GM21717 (cell line): ENCODE results near the gene RNF212.
"Not testable (repeated sequence)": the region's sequence is repeated elsewhere in the genome, so short reads cannot be mapped to it uniquely, and the experiment has no call there.

Source experiments
- ATAC-seq: cut with Tn5 transposase; IDR thresholded peaks from one replicate; pipeline ENCODE4 v1.9.1; 2021; ENCODE audit warnings: mild to moderate bottlenecking, moderate library complexity; ENCODE audit not compliant: unreplicated experiment

The RNF212 gene

DNA sequence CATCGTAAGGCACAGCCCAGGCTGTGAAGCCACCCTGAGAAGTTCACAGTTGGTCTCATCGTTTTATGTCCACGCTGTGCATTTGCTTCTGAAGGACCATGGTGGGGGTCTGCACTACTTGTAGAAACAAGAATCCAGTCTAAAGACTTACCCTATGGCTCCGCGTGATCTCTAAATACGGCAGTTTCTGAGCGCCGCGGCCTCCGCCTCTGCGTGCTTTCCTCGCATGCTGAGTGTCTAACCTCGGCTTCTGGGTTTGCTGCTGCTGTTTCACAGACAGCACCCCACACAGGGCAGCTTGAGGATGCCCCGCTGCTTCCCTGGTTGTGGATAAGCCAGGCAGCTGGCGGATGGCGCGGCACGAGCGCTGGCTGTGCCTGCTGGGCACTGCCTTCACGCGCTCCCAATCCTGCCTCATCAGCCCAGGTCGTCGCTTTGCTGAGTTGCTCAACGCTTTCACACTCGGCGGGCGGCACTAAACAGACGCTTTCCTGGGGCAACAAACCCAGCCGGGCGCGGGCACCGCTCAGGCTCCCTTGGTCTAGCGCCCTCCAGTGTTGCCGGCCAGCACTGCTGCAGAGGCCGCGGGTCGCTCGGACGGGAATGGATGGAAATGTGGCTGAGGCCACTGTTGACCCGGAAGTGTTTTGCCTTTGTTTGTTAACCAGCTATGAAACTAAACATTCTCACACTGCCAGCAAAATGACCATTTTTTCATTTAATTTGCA is 62.7 kb downstream of the RNF212 start:
- ATAC-seq = no peak

DNA sequence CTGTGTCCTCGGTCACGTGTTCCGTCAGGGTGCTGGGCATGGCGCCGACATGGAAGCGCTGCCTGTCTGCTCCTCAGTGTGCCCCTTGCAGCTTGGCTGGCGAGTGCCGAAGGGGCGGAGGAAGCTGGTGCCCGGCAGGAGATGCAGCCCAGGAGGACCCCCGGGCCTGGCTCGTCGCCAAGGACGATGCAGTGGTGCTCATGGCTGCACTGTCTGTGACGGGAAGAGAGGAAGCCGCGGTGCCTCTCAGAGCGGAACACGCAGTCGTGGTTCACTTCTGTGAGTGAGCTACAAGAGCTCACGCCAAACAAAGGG is 63.8 kb downstream of the RNF212 start:
- no peak for ATAC-seq

DNA sequence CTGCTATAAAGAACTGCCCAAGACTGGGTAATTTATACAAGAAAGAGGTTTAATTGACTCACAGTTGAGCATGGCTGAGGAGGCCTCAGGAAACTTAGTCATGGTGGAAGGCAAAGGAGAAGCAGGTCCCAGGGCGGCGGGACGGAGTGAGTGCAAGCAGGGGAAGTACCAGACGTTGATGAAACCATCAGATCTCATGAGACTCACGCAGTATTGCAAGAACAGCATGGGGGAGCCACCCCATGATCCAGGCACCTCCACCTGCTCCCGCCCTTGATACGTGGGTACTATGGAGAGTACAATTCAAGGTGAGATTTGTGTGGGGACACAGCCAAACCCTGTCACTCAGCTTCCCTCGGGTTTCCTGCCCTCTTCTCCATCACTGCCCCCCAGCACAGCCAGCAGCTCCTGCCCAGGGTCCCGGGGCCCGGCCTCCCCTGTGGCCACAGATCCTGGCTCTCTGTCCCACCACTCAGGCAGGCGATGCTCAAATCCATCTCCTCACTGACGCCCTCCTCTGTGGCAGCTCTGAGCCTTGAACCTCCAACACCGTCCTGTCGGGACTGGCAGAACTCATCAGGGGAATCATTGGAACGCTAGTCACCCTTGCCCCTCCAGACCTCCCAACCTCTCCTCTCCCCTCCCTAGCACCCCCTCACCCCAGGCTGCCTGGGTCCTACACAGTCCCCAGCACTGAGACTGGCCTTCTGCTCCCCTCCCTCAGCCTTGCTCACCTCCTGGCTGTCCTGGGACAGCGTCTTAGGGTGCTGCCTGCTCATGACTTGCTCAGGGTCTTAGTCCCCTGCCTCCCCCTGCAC is 64.4 kb downstream of the RNF212 start:
- no peak for ATAC-seq

DNA sequence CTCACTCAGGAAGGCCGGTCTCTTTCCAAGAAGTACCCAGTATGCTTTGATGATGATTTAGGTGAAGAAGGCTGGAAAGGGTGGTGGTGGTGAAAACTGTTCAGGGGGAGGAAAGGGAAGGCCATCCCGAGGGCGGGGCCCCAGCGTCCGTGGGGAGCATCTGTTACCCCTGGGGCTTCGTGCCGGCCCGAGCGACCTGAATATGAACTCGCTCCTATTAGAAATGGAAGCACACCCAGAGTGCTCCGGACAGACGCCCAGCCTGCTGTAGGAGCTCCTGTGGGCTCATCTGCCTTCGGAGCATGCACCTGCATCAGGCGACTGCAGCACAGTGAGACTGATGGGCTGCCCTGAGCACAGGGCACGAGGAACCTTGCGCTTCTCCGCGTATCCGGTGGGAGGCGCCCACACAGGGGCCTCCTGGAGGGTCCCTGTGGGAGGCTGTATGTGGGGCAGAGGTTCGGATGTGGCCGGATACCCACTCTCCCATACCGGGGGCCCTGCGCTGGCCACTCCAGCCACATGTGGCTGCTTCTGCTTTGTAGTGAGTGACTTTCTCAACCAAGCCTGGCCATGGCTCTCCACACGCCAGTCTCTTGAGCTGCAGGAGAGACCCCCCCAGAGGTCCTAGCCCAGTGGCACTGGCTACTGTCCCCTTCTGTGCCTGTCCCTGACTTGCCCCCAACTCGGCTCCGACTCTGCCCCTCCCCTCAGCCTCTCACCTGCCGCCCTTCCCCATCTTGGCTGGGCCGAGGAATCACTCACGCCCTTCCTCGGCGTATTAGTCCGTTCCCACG is 65.2 kb downstream of the RNF212 start:
- ATAC-seq = no peak

DNA sequence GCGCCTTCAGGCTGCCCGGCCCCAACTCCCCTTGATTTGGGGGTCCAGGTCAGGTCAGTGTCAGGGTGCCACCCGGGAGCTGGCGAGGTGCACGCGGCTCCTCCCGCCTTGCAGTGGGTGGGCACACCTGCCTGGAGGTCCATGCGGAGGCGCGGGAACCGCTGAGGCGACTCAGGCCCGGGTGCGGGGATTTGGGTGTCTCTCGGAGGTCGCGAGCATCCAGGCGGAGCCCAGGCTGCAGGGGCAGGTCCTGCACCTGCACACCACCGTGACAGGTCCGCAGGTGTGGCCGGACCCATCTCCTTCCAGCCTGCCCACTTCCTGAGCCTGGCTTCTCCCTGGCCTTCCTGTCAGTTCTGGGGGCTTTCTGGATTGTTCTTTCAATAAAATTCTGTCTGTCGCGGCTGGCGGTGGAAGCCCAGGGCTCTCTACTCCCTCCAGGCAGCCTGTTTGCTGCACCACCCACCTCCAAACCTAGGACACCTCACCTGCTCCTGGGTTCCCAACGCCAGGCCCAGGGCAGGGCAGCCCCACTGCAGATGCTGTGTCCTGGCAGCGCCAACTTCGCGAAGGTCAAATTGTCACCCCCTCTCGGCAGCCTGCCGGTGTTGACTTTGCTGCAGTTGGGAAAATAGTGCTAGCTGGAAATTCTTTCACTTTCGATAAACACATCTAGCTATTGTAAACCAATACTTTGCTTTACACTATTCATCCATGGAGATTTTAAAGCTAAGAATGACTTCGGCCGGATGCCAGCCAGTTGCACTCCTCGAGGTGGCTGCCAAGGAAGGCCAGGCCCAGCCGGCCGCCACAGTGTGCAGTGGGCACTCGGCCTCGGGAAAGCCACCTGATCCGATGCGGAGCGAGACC is 66.0 kb downstream of the RNF212 start:
- ATAC-seq = no peak

DNA sequence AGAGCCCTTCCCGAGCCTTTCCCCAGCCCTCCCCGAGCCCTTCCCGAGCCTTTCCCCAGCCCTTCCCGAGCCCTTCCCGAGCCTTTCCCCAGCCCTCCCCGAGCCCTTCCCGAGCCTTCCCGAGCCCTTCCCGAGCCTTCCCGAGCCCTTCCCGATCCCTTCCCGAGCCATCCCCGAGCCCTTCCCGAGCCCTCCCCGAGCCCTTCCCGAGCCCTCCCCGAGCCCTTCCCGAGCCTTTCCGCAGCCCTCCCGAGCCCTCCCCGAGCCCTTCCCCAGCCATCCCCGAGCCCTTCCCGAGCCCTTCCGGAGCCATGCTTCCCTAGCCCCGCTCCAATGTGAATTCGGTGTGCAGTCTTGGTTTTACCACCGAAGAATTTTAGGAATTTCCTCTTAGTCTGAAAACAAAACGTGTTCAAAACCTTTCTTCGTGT is 66.8 kb downstream of the RNF212 start:
- not testable (repeated sequence) for ATAC-seq

DNA sequence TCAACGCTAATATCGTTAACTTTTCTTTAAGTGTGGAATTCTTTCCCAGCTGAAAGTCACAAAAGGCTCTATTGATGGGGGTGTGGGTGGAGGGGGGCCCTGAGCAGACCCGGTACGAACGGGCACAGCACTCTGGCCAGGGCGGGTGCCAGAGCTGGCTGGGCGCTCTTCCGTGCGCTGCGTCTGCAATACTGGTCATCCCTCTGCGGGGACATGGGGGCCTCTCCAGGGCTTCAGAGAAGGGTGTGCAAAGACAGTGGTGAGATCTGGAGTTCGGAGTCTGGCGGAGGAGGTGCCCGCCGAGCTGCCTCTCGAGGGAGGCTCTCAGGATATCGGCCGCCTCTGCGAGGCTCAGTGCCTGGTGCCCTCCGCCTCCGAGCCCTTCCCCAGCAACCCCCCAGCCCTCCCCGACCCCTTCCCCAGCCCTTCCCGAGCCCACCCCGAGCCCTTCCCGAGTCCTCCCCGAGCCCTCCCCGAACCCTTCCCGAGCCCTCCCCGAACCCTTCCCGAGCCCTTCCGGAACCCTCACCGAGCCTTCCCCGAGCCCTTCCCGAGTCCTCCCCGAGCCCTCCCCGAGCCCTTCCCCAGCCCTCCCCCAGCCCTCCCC is 67.7 kb downstream of the RNF212 start:
- no peak for ATAC-seq

DNA sequence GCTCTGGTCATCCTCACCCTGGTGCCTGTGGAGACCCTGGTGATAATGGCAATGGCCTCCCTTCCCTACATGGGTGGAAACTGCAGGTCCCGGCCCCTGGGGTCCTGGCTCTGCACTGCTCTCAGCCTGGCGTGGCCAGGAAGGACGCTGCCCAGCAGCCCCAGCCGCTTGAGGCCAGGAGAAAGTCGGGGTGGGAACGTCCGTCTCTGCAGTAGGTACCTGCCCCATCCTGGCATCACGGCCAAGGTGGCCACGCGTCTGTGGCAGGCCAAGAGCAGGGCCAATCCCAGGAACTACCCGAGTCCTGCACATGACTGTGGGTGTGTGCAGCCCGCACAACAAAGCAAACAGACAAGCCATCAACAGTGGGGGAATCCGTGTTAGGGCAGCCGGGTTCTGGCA is 68.2 kb downstream of the RNF212 start:
- no peak for ATAC-seq

DNA sequence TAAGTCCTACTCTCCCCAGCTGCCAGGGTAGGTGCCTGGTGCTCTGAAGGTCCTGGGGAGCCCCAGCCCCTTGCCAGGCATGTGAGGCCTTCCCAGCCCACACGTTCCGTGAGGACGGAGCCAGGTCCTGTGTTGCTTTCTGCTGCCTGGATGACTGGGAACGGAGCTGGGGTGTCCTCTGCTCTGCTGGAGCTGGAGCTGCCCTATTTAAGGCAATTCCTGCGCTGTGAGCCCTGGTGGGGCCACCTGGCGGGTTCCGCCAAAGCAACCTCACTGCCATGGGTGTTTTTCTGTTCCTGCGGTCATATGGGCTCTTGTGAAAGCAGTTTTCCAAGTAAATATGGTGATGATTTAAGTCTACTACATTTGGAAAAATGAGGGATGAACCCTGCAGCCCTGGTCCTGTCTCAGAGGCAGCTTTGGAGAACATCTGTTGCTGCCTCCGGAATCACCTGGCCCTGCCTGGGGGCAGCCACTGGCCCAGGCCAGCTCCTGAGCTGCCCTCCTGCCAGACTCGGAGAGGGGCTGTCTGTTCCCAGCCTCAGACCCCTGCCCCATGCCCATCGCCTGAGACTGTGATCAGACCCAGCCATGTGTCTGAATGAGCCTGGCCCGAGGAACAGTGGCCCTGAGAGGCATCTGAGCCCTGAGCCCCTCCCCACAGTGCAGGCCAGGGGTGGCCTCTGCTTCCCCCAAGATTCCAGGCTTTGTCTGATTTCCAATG is 68.7 kb downstream of the RNF212 start:
- ATAC-seq = no peak

DNA sequence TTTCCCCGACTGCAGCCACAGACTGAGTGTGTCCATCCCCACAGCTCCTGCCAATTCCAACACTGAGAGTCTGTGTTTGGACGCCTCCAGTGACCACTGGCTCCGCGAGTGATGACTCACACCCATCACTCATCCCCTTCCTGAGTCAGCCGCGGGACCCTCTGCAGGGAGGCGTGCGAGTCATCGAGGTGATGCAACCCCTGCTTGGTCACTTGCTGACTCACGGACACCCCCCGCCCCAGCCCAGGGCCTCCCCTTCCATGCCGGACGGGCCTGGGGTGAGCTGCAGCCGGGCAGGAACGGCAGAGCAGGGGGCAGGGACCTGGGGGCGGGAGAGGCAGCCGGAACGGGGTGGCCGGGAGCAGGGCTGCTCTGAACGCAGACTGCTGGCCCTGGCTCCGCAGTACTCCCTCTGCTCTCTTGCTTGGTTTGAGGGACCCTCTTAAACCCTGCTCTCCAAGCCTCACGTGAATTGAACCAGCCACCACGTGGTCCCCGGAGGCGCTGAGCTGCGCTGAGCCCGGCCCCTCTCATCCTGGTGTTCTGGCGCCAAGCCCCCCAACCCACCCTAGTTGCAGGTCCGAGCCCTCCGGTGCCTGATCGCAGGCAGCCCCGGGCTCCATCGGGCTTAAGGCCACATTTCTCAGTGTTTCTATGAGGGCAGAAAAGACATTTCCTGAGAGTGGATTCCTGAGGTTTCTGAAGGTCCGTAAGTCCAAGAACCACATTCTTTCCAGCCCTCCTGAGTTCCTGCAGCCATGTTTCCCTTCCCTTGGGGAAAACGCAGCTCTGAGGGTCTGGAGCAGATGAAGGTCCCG is 69.5 kb downstream of the RNF212 start:
- no peak for ATAC-seq

DNA sequence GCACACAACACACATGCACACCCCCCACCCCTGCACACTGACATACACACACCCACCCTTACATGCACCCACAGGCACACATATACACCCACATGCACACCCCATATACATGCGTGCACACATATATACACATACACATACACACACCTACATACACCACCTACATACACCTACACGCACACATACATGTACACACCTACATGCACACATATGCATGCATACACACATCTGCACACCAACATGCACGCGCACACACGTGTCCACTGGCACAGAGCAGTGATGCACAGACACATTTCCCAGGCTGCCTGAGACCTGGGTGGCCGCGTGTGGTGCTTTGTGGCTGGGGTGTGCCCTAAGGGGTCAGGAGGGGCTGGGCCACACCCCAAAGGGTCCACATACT is 70.2 kb downstream of the RNF212 start:
- ATAC-seq = no peak

DNA sequence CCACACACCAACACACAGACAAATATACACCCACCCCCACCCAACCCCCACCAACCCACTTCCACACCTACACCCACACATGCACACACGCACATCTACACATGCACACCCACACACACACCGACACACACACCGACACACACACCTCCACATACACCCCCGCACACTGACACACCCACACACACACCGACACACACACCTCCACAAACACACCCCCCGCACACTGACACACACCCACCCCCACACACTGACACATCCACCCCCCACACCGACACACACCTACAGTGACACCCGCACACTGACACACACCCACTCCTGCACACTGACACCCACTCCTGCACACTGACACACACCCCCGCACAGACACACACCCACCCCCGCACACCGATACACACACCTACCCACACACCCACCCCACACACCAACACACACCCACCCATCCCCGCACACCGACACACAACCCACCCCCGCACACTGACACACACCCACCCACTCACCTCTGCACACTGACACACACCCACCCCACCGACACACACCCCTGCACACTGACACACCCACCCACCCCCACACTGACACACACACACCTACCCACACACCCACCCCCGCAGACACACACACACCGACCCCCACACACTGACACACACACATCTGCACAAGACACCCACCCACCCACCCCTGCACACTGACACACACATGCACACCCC is 70.9 kb downstream of the RNF212 start:
- no peak for ATAC-seq

DNA sequence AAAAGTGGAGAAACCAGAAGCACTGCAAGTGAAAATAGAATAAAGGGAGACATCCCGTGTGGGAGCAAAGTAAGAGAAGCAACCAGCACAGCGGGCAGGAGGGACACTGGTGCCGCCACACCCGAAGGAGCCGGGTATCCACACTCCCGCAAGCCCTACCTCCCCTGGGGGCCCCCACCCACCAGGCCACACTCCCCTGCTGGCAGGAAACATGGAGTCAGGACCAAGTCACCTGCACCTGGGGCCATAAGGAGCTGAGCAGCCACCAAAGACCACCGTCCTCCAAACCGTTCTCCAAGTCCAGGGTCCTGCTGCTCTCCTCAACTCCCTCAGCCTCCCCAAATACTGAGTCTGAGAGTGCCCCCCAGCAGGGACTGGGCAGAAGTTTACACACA is 71.4 kb downstream of the RNF212 start:
- ATAC-seq = no peak

DNA sequence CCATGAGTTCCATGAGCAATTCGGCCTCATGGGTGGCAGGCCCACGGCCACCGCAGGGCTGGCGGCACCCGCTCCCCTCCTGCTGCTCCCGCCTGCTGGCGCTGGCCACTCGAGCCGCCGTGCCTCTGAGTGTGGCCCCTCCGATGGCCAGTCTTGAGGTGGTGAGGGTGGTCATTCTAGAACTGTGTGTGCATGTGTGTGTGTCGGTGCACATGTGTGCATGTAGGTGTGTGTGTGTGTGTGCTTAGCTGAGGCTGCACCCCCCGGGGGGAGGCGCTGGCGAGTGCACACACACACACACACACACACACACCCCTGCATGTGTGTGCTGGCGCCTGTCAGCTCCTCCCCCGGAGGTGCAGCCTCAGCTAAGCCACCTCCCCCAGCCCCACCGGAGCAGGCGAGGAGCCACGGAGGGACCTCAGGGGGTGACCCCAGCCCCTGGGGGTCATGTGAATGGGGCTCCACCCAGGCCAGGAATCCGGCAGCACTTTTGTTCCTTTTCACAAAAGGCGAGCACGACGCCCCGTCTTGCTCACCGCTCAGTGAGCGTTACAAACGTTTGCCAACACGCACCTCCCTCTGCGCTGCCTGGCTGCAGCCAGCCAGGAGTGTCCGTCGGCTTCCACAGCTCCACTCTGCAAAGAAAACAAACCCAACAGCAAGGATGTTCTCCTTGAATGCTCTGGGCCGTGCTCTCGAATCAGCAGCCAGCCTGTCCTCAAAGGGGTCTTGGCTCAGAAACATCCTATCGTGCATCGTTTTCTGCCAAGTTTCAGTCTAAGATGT is 72.0 kb downstream of the RNF212 start:
- no peak for ATAC-seq

DNA sequence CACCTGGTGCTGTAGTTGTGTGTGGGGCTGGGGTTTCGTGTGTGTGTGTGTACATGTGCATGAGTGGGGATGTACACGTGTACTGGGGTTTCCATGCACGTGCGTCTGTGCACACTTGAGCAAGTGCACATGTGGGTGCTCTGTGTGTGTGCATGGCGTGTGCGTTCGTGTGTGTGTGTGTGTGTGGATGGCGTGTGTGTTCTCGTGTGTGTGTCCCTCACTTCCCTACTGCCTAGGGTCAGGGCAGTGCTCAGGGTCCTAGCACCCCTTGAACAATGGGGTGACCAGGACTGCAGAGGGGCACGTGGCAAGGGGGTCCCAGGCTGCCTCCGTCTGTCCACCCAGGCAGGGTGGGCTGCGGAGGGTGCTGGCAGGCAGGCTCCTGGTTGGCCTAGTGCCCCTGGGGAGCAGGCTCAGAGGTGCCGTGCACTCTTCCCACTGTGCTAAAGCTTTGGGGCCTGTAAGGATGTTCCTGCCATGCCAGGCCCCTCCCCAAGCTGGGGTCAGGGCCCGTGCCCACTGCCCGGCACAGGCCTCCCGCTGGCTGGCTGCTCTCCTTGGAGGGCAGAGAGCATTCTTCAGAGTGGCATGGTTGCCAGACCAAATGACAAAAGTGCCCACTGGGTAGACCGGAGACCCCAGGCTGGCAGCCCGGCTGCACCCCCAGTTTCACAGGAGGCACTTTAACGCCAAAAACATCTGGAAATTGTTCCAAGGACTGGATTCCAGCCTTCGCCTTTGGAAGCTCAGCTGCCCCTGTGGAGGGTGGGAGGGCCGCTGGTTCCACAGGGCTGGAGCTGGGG is 72.8 kb downstream of the RNF212 start:
- ATAC-seq = no peak

DNA sequence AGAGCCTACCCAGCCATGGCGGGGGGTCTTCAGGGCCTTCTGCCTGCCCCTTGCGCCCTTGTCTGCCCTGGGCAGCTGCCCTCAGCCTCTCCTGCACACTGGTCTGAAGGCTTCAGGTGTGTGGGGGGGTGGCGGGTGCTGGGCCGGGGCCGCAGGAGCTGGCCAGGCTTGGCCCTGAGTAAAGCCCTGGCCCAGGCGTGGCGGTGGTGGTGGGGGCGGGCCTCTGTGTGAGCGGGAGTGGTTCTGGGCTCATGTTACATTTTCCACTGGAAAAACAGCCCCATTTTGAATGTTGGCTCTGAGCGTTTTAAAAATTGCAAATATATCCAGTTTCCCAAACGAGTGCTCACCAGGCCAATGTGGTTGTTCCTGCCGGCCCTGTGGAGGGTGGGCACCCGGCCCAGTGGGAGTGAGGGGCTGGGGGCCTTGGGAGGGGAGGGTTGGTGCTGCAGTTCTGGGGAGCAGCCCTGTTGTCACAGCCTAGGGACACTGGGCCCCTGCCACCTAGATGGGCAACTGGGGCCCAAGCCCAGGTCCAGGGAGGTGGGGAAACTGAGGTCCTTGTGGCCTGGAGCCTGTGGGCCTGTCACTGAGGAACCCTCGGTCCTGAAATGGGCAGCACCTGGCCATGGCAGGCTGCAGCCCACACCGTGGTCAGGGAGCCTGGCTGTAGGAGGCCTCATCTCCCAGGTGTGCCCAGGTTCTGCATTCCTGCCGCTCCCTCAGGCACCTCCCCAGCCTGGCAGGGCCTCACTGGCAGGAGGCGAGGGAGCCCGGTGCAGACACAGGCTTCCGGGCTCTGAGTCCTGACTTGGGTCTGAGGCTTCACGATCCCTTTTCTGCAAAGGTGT is 73.6 kb downstream of the RNF212 start:
- ATAC-seq = no peak
